ENCODE data around the gene MXRA5. TPM values are rescaled to one million over a fixed set of nuclear protein-coding genes. Genes with fewer than 3 reads are reported as not detected.

Gene MXRA5
- total and polyA plus RNA-seq, 2 of the 13 experiments (the other 11 are each of a cell fraction or from before 2014, with no cell fraction given) = not detected

DNA sequence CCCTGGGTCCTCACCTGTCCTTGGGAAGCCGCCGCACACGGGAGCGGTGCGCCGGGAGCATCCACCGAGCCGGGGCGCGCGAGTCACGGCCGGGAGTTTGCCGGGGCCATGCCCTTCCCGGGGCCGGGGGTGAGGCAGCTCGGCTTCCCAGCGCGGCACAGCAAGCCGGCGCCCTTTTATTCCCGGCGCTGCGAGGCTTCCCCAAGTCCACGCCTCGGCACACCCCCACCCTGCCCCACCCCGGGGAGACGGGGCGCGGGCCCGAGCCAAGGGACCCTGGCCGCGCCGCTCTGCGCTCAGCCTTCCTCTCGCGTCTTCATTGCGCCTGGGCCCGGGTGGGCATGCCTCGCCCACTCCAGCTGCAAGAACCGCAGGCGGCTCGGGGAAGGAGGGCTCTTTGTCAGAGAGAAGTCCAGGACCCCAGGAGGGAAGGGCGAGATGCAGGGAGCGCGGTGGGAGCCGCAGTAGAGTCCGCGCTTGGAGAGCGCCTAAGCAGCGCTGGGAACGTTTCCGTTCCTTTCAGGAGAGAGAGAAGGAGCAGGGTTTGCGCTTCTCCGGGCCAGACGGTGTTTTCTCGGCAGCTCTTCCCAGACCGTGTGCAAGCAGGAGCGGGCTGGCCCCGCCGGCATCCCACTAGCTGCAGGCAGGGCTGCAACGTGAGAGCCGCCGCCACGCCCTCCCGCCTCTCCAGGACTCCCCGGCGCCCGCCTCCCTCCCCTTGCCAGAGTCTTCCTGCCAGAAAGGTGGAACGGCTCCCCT lies at the start of gene MXRA5 (continued):
- TF ChIP-seq ZNF703 (CRISPR knock-in tag; IDR thresholded peaks at IDR 0.05; ENCODE audit: borderline replicate concordance) (no peak), ZNF143 (CRISPR knock-in tag; IDR thresholded peaks at IDR 0.05) (no peak), KLF11 (CRISPR knock-in tag; IDR thresholded peaks at IDR 0.05) (no peak), U2AF1 (optimal IDR thresholded peaks at IDR 0.05; ENCODE audit: low read depth, low read length) (no peak), MED13 (CRISPR knock-in tag; IDR thresholded peaks at IDR 0.05) (no peak), MAFF (IDR thresholded peaks at IDR 0.05; ENCODE audit: low read depth, low read length) (no peak)

DNA sequence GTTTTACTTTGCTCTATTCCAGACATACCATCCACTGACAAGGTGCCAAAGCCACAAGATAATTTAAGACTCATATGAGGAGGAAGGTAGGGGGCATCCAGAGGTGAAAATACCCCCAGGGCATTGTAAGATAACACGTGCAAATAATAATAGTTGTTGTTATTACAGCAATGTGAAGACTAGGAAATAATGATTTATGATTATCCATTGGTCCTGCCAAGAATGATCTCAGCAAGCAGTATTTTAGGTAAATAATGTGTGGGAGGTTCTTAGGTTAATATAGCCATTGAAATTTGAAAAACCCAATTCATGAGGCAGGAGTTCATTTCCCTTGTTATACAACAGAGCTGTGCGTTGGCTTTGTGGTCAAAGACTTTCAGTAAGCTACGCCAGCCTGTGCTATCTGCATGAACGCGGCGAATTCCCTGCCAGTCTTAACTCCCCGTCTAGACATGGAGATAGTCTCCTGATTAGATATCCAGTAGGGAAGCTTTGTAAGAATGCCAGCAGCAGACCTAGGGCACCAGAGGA lies 47.2 kb upstream of the MXRA5 start:
- no peak overlapping the region for H3K27ac ChIP-seq (ENCODE audit: extremely low read length, insufficient read depth, low read length)
- ChIA-PET POLR2A (no interaction called here), CTCF (ENCODE audit: low intra/inter-chr PET ratio, low total read pairs) (no interaction called here)
- H3K9ac ChIP-seq (ENCODE audit: insufficient read depth, low read depth, low read length) = no peak overlapping the region
- H3K4me1 ChIP-seq (ENCODE audit: insufficient read depth, low read length) = no peaks in the 10 kb centered on the region
- TF ChIP-seq, protein P1, sequence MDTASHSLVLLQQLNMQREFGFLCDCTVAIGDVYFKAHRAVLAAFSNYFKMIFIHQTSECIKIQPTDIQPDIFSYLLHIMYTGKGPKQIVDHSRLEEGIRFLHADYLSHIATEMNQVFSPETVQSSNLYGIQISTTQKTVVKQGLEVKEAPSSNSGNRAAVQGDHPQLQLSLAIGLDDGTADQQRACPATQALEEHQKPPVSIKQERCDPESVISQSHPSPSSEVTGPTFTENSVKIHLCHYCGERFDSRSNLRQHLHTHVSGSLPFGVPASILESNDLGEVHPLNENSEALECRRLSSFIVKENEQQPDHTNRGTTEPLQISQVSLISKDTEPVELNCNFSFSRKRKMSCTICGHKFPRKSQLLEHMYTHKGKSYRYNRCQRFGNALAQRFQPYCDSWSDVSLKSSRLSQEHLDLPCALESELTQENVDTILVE (CRISPR knock-in tag; IDR thresholded peaks at IDR 0.05) = no peak
- no peak for TF ChIP-seq ZNF615 (CRISPR knock-in tag; IDR thresholded peaks at IDR 0.05; ENCODE audit: borderline replicate concordance)
- H3K79me2 ChIP-seq (ENCODE audit: insufficient read depth, low read length) = no peaks in the 10 kb centered on the region
- no peak for ATAC-seq
- no peaks in the 10 kb centered on the region for H3K36me3 ChIP-seq (replicated peaks in 1 of 2; ENCODE audit: control insufficient read depth in 1 of 2, insufficient read depth in 2 of 2, low read length in 2 of 2)
- DNase-seq (ENCODE audit: low spot score) = no peak
- FAIRE-seq = no peak
- 0% methylated on average over 1 of the region's 7 CpGs for WGBS (ENCODE audit: low lambda C conversion rate)
- H4K20me1 ChIP-seq (ENCODE audit: insufficient read depth, low read length) = no peaks in the 10 kb centered on the region
- intact Hi-C loops (cut with micrococcal nuclease; ENCODE audit: unreplicated experiment) (no loop called here), in situ Hi-C loops (cut with HindIII; ENCODE audit: extremely low pct_ligation_motif_present, low pct_unique_long_range_greater_than_20kb) (no loop called here)
- BruUV-seq (replicated peaks) = no TSS peak
- no peak overlapping the region for H2AFZ ChIP-seq (ENCODE audit: low read length)
- no peaks in the 10 kb centered on the region for H3K9me3 ChIP-seq (ENCODE audit: low read length)
- H3K4me3 ChIP-seq (replicated peaks in 1 of 3; ENCODE audit: insufficient read depth in 1 of 3, low read depth in 2 of 3, low read length in 3 of 3) = no peak overlapping the region
- no peaks in the 10 kb centered on the region for H3K27me3 ChIP-seq (ENCODE audit: control insufficient read depth in 1 of 2, insufficient read depth in 2 of 2, low read length in 2 of 2)
- no peak overlapping the region for H3K4me2 ChIP-seq (ENCODE audit: low read depth, low read length)
